B cell (primary cell): ENCODE measurements around the gene HPX. TPM values are rescaled to one million over a fixed set of nuclear protein-coding genes. Genes with fewer than 3 reads are reported as not detected.
A peak's percentile ranks its signal among the peaks of the same experiment; 100 is the strongest.

Experiments used
- ATAC-seq: fragments of 200-7000 bp; cut with Tn5 transposase; one replicate; pipeline ENCODE4 v1.10.0; 2021; ENCODE audit warnings: low read depth, mild to moderate bottlenecking, moderate number of reproducible peaks, moderate library complexity
- CTCF ChIA-PET: fragments of 350-600 bp; sonication (Branson Sonifier 250); formaldehyde crosslinking; loops from one replicate; lab custom pipeline; 2021; ENCODE audit warnings: antibody characterized with exemption, inconsistent platforms; lab: Charles Lee
- POLR2A ChIA-PET: fragments of 350-600 bp; sonication (Branson Sonifier 250); formaldehyde crosslinking; loops from one replicate; lab custom pipeline; 2021; ENCODE audit warnings: antibody characterized with exemption; lab: Charles Lee
- DNase-seq: peaks from one replicate; pipeline ENCODE4 v3.0.0; 2013
- H2AFZ ChIP-seq: 2 replicates; pipeline ENCODE4 v1.6.1; 2012; ENCODE audit warnings: mild to moderate bottlenecking, low read depth, low read length; ENCODE audit not compliant: insufficient read depth, poor library complexity, severe bottlenecking
- H3K27ac ChIP-seq, 2 donors: 1 replicate in 1 of 2; 2 replicates in 1 of 2; pipeline ENCODE4 v1.5.1; 2012 to 2013; ENCODE audit warnings: low read length in 2 of 2, mild to moderate bottlenecking in 2 of 2, moderate library complexity in 1 of 2
- H3K27me3 ChIP-seq, 4 experiments: fragments of 200-600 bp in 1 of 4; sonication (generic) in 1 of 4; replicated peaks in 1 of 4; 1 replicate in 2 of 4; 2 replicates in 2 of 4; pipeline versions ENCODE4 v1.6.1 to v1.7.0; 2013 to 2016; ENCODE audit warnings: low read length in 3 of 4, mild to moderate bottlenecking in 2 of 4, mixed read lengths in 1 of 4, moderate library complexity in 1 of 4; ENCODE audit not compliant: insufficient read depth in 4 of 4, control insufficient read depth in 3 of 4; ENCODE audit errors: control extremely low read depth in 1 of 4
- H3K36me3 ChIP-seq, 2 experiments: replicated peaks in 1 of 2; 1 replicate in 1 of 2; 2 replicates in 1 of 2; pipeline versions ENCODE4 v1.6.1 to v1.7.1; 2013; ENCODE audit warnings: low read length in 1 of 2; ENCODE audit not compliant: insufficient read depth in 2 of 2, control insufficient read depth in 1 of 2; ENCODE audit errors: control extremely low read depth in 1 of 2, extremely low read depth in 1 of 2
- H3K4me1 ChIP-seq, 2 donors: fragments of 200-600 bp in 1 of 2; sonication (generic) in 1 of 2; 1 replicate in 1 of 2; 2 replicates in 1 of 2; pipeline versions ENCODE4 v1.5.1 to v1.6.1; 2013 to 2017; ENCODE audit warnings: low read length in 2 of 2; ENCODE audit not compliant: control insufficient read depth in 2 of 2, insufficient read depth in 2 of 2
- H3K4me2 ChIP-seq: replicated peaks from 2 replicates; pipeline ENCODE3; 2012; ENCODE audit warnings: mild to moderate bottlenecking, low read depth, low read length; ENCODE audit not compliant: poor library complexity, severe bottlenecking
- H3K4me3 ChIP-seq, 5 experiments: fragments of 200-600 bp in 1 of 5; sonication (generic) in 1 of 5; 1 replicate in 3 of 5; 2 replicates in 2 of 5; pipeline versions ENCODE4 v1.5.1 to v1.7.0; 2011 to 2016; ENCODE audit warnings: low read length in 4 of 5, mild to moderate bottlenecking in 4 of 5, low read depth in 2 of 5, control low read depth in 1 of 5, moderate library complexity in 1 of 5; ENCODE audit not compliant: insufficient read depth in 1 of 5; ENCODE audit errors: control extremely low read depth in 1 of 5, extremely low read depth in 1 of 5
- H3K79me2 ChIP-seq: fragments of 200-600 bp; sonication (generic); one replicate; pipeline ENCODE4 v1.6.0; 2016; ENCODE audit warnings: low read length; ENCODE audit not compliant: control insufficient read depth, insufficient read depth
- H3K9ac ChIP-seq: fragments of 200-600 bp; sonication (generic); 2 replicates; pipeline ENCODE4 v1.6.1; 2017; ENCODE audit warnings: mild to moderate bottlenecking, low read length, moderate library complexity
- H3K9me3 ChIP-seq, 3 donors: one replicate each; pipeline versions ENCODE4 v1.6.1 to v1.7.1; 2013; ENCODE audit warnings: low read length in 2 of 3; ENCODE audit not compliant: control insufficient read depth in 2 of 3, insufficient read depth in 1 of 3; ENCODE audit errors: control extremely low read depth in 1 of 3
- H4K20me1 ChIP-seq: 2 replicates; pipeline ENCODE4 v1.6.0; 2012; ENCODE audit warnings: mild to moderate bottlenecking, low read length; ENCODE audit not compliant: insufficient read depth, control insufficient read depth, poor library complexity, severe bottlenecking
- H3K27ac Mint-ChIP-seq: one replicate; pipeline ENCODE4 v1.8.0; 2021; ENCODE audit warnings: mixed read lengths
- H3K27me3 Mint-ChIP-seq: one replicate; pipeline ENCODE4 v1.8.0; 2021; ENCODE audit warnings: mixed read lengths
- H3K4me1 Mint-ChIP-seq: one replicate; pipeline ENCODE4 v1.8.0; 2021; ENCODE audit warnings: mixed read lengths
- H3K4me3 Mint-ChIP-seq: one replicate; pipeline ENCODE4 v1.8.0; 2021; ENCODE audit warnings: mixed read lengths
- H3K9me3 Mint-ChIP-seq: one replicate; pipeline ENCODE4 v1.8.0; 2022; ENCODE audit warnings: mixed read lengths; ENCODE audit not compliant: insufficient read depth
- EZH2 ChIP-seq: IDR thresholded peaks from 2 replicates; pipeline ENCODE4 v1.6.1; 2012; ENCODE audit warnings: borderline replicate concordance, low read depth, mild to moderate bottlenecking, moderate library complexity, low read length; ENCODE audit not compliant: insufficient read depth, poor library complexity, severe bottlenecking
- WGBS: methylation state at CpG from one replicate; pipeline ENCODE4 v1.1.5; 2013; ENCODE audit warnings: missing lambda C conversion rate; ENCODE audit not compliant: insufficient coverage; 5-methylcytosine and 5-hydroxymethylcytosine counted together
- intact Hi-C: fragments of 100-400 bp; cut with micrococcal nuclease; formaldehyde crosslinking; loops from one replicate; pipeline ENCODE4 v1.10.0; 2022
- polyA plus RNA-seq: library from polyadenylated mRNA; depleted of rRNA; stranded (reverse); fragments of >200 nt; gene quantifications from 2 replicates; pipeline ENCODE4 v1.2.3, GENCODE V29; 2012
- total RNA-seq, 2 donors: library from RNA; stranded (reverse); fragments of 120-200 nt in 1 of 2; gene quantifications; 1 replicate in 1 of 2; 2 replicates in 1 of 2; pipeline versions ENCODE4 v1.2.3 to v1.2.4, GENCODE V29; 2013 to 2022
- TF ChIP-seq, protein P1 (sequence below): fragments of 200-600 bp; IDR thresholded peaks from one replicate; pipeline ENCODE4 v1.8.0; 2022; ENCODE audit warnings: antibody characterized with exemption, mild to moderate bottlenecking

Gene HPX
- total and polyA plus RNA-seq, 2 donors (not counting 1 experiment from before 2014, with no cell fraction given) = 0.64 to 1.1 TPM

DNA sequence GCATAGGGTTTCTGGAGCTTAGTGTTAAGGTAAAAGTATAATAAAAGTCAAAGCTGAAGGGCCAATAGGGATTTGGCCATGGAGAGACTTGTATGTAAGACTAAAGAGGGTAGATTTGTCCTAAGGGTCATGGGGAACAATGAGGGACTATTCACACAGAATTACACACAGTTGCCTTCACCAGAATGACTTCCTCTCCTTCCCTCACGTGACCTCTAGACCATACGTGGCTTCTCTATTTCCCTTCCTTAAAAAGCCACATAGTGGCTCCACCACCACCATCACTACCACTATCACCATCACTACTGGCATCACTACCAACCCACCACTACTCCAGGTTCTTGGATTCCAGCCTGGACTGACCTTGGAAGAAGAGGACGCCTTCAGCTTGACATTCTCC is 2.8 kb downstream of the HPX start:
- Mint-ChIP-seq H3K27me3 (no peaks in the 10 kb centered on the region), H3K9me3 (no peaks in the 10 kb centered on the region), H3K27ac (no peak overlapping the region), H3K4me3 (no peak overlapping the region), H3K4me1 (peaks cover 12% of the 10 kb centered on the region)
- no peaks in the 10 kb centered on the region for H3K27me3 ChIP-seq
- H4K20me1 ChIP-seq = no peaks in the 10 kb centered on the region
- no peak overlapping the region for H3K27ac ChIP-seq
- peaks cover 16 to 23% of the 10 kb centered on the region in 2 donors for H3K4me1 ChIP-seq
- ATAC-seq = no peak
- H2AFZ ChIP-seq = no peak overlapping the region
- 0% methylated on average over 2 of the region's 3 CpGs for WGBS
- ChIA-PET CTCF (interaction anchor here (0.7 to 14.4 kb wide), 4 partner anchors 11 to 59 kb away, joined by 3 to 536 read pairs (median 3); no protein-coding TSS in a partner anchor), POLR2A (no interaction called here)
- intact Hi-C loops = no loop called here
- no peak overlapping the region for H3K9ac ChIP-seq
- no peak overlapping the region for H3K4me2 ChIP-seq
- H3K4me3 ChIP-seq = no peak overlapping the region
- DNase-seq = peak; percentile 38
- TF ChIP-seq, protein P1, sequence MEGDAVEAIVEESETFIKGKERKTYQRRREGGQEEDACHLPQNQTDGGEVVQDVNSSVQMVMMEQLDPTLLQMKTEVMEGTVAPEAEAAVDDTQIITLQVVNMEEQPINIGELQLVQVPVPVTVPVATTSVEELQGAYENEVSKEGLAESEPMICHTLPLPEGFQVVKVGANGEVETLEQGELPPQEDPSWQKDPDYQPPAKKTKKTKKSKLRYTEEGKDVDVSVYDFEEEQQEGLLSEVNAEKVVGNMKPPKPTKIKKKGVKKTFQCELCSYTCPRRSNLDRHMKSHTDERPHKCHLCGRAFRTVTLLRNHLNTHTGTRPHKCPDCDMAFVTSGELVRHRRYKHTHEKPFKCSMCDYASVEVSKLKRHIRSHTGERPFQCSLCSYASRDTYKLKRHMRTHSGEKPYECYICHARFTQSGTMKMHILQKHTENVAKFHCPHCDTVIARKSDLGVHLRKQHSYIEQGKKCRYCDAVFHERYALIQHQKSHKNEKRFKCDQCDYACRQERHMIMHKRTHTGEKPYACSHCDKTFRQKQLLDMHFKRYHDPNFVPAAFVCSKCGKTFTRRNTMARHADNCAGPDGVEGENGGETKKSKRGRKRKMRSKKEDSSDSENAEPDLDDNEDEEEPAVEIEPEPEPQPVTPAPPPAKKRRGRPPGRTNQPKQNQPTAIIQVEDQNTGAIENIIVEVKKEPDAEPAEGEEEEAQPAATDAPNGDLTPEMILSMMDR = no peak
- no peak for TF ChIP-seq EZH2
- H3K79me2 ChIP-seq = no peaks in the 10 kb centered on the region
- H3K9me3 ChIP-seq = no peaks in the 10 kb centered on the region
- H3K36me3 ChIP-seq = no peaks in the 10 kb centered on the region

DNA sequence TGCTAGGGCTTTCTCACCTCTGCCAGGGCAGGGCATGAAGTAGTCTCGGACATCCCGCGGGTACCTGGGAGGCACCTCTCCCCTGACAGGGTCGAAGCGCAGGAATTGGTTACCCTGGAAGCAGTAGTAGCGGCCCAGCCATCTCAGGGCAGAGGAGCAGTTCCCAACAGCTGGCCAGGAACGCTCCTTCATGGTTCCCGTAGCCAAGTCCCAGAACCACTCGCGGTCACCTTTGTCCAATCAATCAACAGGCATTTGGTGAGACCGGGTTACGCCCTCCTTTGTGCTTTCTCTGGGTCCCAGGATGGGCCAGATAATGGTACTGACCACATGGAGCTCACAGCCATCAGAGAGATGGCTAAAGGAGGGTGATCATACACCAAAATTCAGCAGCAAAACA is 3.4 kb downstream of the HPX start:
- WGBS = 97% methylated on average over 12 of the region's 12 CpGs
- intact Hi-C loops = no loop called here
- Histone ChIP-seq H3K27ac (no peak overlapping the region), H3K36me3 (no peaks in the 10 kb centered on the region), H3K9ac (no peak overlapping the region), H3K27me3 (no peaks in the 10 kb centered on the region), H3K79me2 (no peaks in the 10 kb centered on the region), H3K4me3 (no peak overlapping the region), H3K9me3 (no peaks in the 10 kb centered on the region), H2AFZ (no peak overlapping the region), H3K4me2 (no peak overlapping the region), H4K20me1 (no peaks in the 10 kb centered on the region), H3K4me1 (peaks cover 16 to 23% of the 10 kb centered on the region in 2 donors)
- DNase-seq (no peak), ATAC-seq (no peak)
- Mint-ChIP-seq H3K27me3 (no peaks in the 10 kb centered on the region), H3K27ac (no peak overlapping the region), H3K9me3 (no peaks in the 10 kb centered on the region), H3K4me1 (peaks cover 12% of the 10 kb centered on the region), H3K4me3 (no peak overlapping the region)
- TF ChIP-seq EZH2 = no peak
- TF ChIP-seq, protein P1 = no peak
- ChIA-PET CTCF (interaction anchor here (0.6 to 14.4 kb wide), 4 partner anchors 11 to 58 kb away, joined by 3 to 536 read pairs (median 3); no protein-coding TSS in a partner anchor), POLR2A (no interaction called here)
